Bronchial smooth muscle cell (primary cell): ENCODE data around the gene IGF1. TPM values are rescaled to one million over a fixed set of nuclear protein-coding genes. Genes with fewer than 3 reads are reported as not detected.

Source experiments
- total RNA-seq: library from RNA; depleted of rRNA; stranded (reverse); fragments of >200 nt; gene quantifications from 2 replicates; pipeline ENCODE4 v1.2.1, GENCODE V29; 2014

Gene IGF1
- 0.63 and 2.7 TPM in 2 replicates for total RNA-seq

DNA sequence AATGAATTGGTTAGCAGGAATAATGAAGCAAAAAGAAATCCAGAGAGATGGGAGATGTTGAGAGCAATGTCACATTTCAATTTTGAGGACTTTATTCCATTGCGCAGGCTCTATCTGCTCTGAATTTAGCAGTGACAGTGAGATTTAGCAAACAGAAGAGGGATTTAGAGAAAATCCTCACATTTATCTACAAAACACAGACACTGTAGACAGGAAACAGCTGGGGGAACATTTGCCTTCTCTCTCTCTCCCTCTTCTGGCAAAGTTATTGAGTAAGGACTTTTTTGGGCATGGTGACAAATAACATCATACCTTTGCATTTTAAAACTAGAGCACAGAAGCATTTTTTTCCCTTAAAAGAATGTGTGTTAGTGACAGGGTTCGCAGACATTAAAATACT lies at the start of gene IGF1:
Gene IGF1, minus strand, starts transcription at position 158 of the 400 bp plus-strand sequence. CDS start 182 bp downstream, outside the sequence.

